GM12878 (cell line): ENCODE results near the gene RAPGEF4. TPM values are rescaled to one million over a fixed set of nuclear protein-coding genes. Genes with fewer than 3 reads are reported as not detected.

Experiments used
- ATAC-seq: fragments of 200-7000 bp; cut with Tn5 transposase; 3 replicates; pipeline ENCODE4 v1.9.1; 2020; ENCODE audit warnings: mild to moderate bottlenecking, moderate library complexity
- BruUV-seq: library from RNA; stranded (reverse); fragments of 400-500 nt; replicated peaks from 2 replicates; lab custom pipeline; 2021; lab: Mats Ljungman, UMichigan
- CTCF ChIA-PET: fragments of 300-600 bp; sonication (Branson Sonifier 250); formaldehyde crosslinking; extraction: SDS; loops from one replicate; lab custom pipeline; 2021; ENCODE audit warnings: inconsistent platforms; lab: Yijun Ruan, JAX
- POLR2A ChIA-PET: fragments of 350-600 bp; formaldehyde crosslinking; extraction: SDS; loops from one replicate; lab custom pipeline; 2021; ENCODE audit warnings: inconsistent platforms; lab: Charles Lee
- RAD21 ChIA-PET: fragments of 300-600 bp; sonication (Branson Sonifier 250); formaldehyde crosslinking; loops from one replicate; lab custom pipeline; 2023; ENCODE audit warnings: antibody characterized with exemption; ENCODE audit not compliant: unreplicated experiment; lab: Charles Lee
- SMC1A ChIA-PET: fragments of 300-600 bp; sonication (Branson Sonifier 250); formaldehyde crosslinking; loops from one replicate; lab custom pipeline; 2023; ENCODE audit not compliant: unreplicated experiment, uncharacterized antibody; lab: Charles Lee
- DNase-seq: peaks from one replicate; pipeline ENCODE4 v3.0.0-alpha.2; 2011; ENCODE audit warnings: low read depth, low spot score
- FAIRE-seq: peaks from 3 replicates; lab custom pipeline; 2011; peaks lifted over from hg19 to GRCh38; lab: Jason Lieb, UNC
- H2AFZ ChIP-seq: 2 replicates; pipeline ENCODE4 v1.6.0; 2011; ENCODE audit warnings: low read depth, low read length, control low read depth; ENCODE audit not compliant: control insufficient read depth
- H3K27ac ChIP-seq: 2 replicates; pipeline ENCODE4 v1.5.1; 2011; ENCODE audit warnings: control low read depth; ENCODE audit not compliant: control insufficient read depth, insufficient read depth
- H3K27me3 ChIP-seq, 2 experiments: replicated peaks in 1 of 2; 2 replicates each; pipeline versions ENCODE4 v1.6.0 to v1.6.1; 2011; ENCODE audit warnings: low read length in 1 of 2; ENCODE audit not compliant: control insufficient read depth in 2 of 2, insufficient read depth in 2 of 2
- H3K36me3 ChIP-seq, 2 experiments: 2 replicates each; pipeline ENCODE4 v1.5.1; 2011; ENCODE audit warnings: low read length in 1 of 2; ENCODE audit not compliant: control insufficient read depth in 2 of 2, insufficient read depth in 2 of 2
- H3K4me1 ChIP-seq: 2 replicates; pipeline ENCODE4 v1.6.1; 2011; ENCODE audit warnings: mild to moderate bottlenecking, low read length, moderate library complexity, mixed read lengths; ENCODE audit not compliant: control insufficient read depth, insufficient read depth
- H3K4me2 ChIP-seq: 2 replicates; pipeline ENCODE4 v1.6.0; 2011; ENCODE audit warnings: control low read depth; ENCODE audit not compliant: control insufficient read depth, insufficient read depth
- H3K4me3 ChIP-seq: fragments of 200-600 bp; sonication (generic); 2 replicates; pipeline ENCODE4 v1.5.1; 2016
- H3K79me2 ChIP-seq: 2 replicates; pipeline ENCODE4 v1.6.0; 2011; ENCODE audit warnings: low read length; ENCODE audit not compliant: control insufficient read depth, insufficient read depth
- H3K9ac ChIP-seq: 2 replicates; pipeline ENCODE4 v1.8.0; 2011; ENCODE audit warnings: low read length, control low read depth, mixed read lengths; ENCODE audit not compliant: control insufficient read depth, insufficient read depth
- H3K9me3 ChIP-seq: replicated peaks from 3 replicates; pipeline ENCODE4 v1.5.1; 2011; ENCODE audit warnings: mild to moderate bottlenecking, low read length; ENCODE audit not compliant: control insufficient read depth, insufficient read depth
- H4K20me1 ChIP-seq: 2 replicates; pipeline ENCODE4 v1.6.0; 2011; ENCODE audit not compliant: control insufficient read depth, insufficient read depth
- ATF7 ChIP-seq: fragments of 450-650 bp; IDR thresholded peaks from 2 replicates; pipeline ENCODE4 v1.6.1; 2016; ENCODE audit warnings: low read depth, mild to moderate bottlenecking
- CHD2 ChIP-seq: IDR thresholded peaks from 2 replicates; pipeline ENCODE4 v1.6.1; 2011; ENCODE audit warnings: low read depth, low read length, improper control_type of control experiment, borderline replicate concordance
- EGR1 ChIP-seq, 2 experiments: IDR thresholded peaks; 1 replicate in 1 of 2; 2 replicates in 1 of 2; pipeline ENCODE4 v1.6.1; 2011 to 2012; ENCODE audit warnings: low read depth in 2 of 2, low read length in 2 of 2, borderline replicate concordance in 1 of 2, mild to moderate bottlenecking in 1 of 2, moderate library complexity in 1 of 2
- IKZF2 ChIP-seq, 2 experiments: fragments of 450-650 bp; IDR thresholded peaks; 2 replicates each; pipeline ENCODE4 v1.6.1; 2017; ENCODE audit warnings: mild to moderate bottlenecking in 2 of 2, moderate library complexity in 2 of 2
- IRF4 ChIP-seq: IDR thresholded peaks from 2 replicates; pipeline ENCODE4 v1.6.1; 2011; ENCODE audit warnings: low read depth, low read length
- MEF2A ChIP-seq: IDR thresholded peaks from 2 replicates; pipeline ENCODE4 v1.6.1; 2011; ENCODE audit warnings: low read depth, mild to moderate bottlenecking, low read length, moderate library complexity; ENCODE audit not compliant: insufficient read depth
- NR2C2 ChIP-seq: IDR thresholded peaks from 2 replicates; pipeline ENCODE4 v1.6.1; 2011; ENCODE audit warnings: borderline replicate concordance, low read depth; ENCODE audit not compliant: control insufficient read depth, insufficient read length
- POLR2AphosphoS5 ChIP-seq: IDR thresholded peaks from 2 replicates; pipeline ENCODE4 v1.6.1; 2011; ENCODE audit warnings: mild to moderate bottlenecking, low read length, inconsistent platforms
- WRNIP1 ChIP-seq: IDR thresholded peaks from 2 replicates; pipeline ENCODE4 v1.6.1; 2011; ENCODE audit warnings: low read depth, low read length, improper control_type of control experiment, borderline replicate concordance
- YY1 ChIP-seq: IDR thresholded peaks from 2 replicates; pipeline ENCODE4 v1.6.1; 2011; ENCODE audit warnings: low read depth, mild to moderate bottlenecking, low read length
- ZNF24 ChIP-seq: fragments of 450-650 bp; IDR thresholded peaks from 2 replicates; pipeline ENCODE4 v1.6.1; 2017; ENCODE audit warnings: antibody characterized with exemption, mild to moderate bottlenecking
- ZNF274 ChIP-seq: IDR thresholded peaks from one replicate; pipeline ENCODE4 v1.8.0; 2011; ENCODE audit not compliant: insufficient read length, insufficient read depth
- ZSCAN29 ChIP-seq: fragments of 450-650 bp; IDR thresholded peaks from 2 replicates; pipeline ENCODE4 v1.6.1; 2017; ENCODE audit warnings: mild to moderate bottlenecking, moderate library complexity
- WGBS: methylation state at CpG from one replicate; pipeline ENCODE4 v1.1.6; 2016; ENCODE audit warnings: low lambda C conversion rate; ENCODE audit not compliant: insufficient replicate concordance, insufficient coverage; ENCODE audit errors: missing lambda C conversion rate; 5-methylcytosine and 5-hydroxymethylcytosine counted together
- in situ Hi-C: fragments of 300-500 bp; cut with MboI; formaldehyde crosslinking; loops from 9 replicates; pipeline ENCODE4 v1.14.3; 2018; ENCODE audit warnings: mixed read lengths
- intact Hi-C: fragments of 100-400 bp; cut with micrococcal nuclease; formaldehyde crosslinking; loops from one replicate; pipeline ENCODE4 v1.14.2; 2022; ENCODE audit not compliant: unreplicated experiment
- polyA plus RNA-seq, 11 experiments: library from polyadenylated mRNA; depleted of rRNA in 4 of 11; unstranded in 6 of 11; stranded (reverse) in 5 of 11; fragments of >200 nt; fragmentation: Nextera tagmentation in 4 of 11; fragmentation: Illumina TruSeq in 1 of 11; extraction: Ambion mirVana in 4 of 11; extraction: Trizol in 1 of 11; gene quantifications; 1 replicate in 1 of 11; 2 replicates in 10 of 11; pipeline versions ENCODE4 v1.2.1 to v1.2.3, GENCODE V29; 2011 to 2016; ENCODE audit warnings: inconsistent platforms in 2 of 11, missing spikeins in 2 of 11, low read depth in 1 of 11
- total RNA-seq, 4 experiments: library from RNA; depleted of rRNA in 3 of 4; stranded (reverse); fragments of >200 nt in 3 of 4; fragmentation: Illumina TruSeq in 1 of 4; extraction: Trizol in 1 of 4; gene quantifications; 2 replicates each; pipeline versions ENCODE4 v1.2.1 to v1.2.3, GENCODE V29; 2013 to 2021
- TF ChIP-seq, protein P1 (sequence below): fragments of 450-650 bp; IDR thresholded peaks from 2 replicates; pipeline ENCODE4 v1.6.1; 2017; ENCODE audit warnings: mild to moderate bottlenecking, moderate library complexity
- TF ChIP-seq, protein P2 (sequence below): fragments of 450-650 bp; IDR thresholded peaks from 2 replicates; pipeline ENCODE4 v1.6.1; 2017; ENCODE audit warnings: mild to moderate bottlenecking, low read depth, inconsistent platforms; ENCODE audit not compliant: poor library complexity, severe bottlenecking

Gene RAPGEF4
- total and polyA plus RNA-seq, 10 of the 15 experiments (the other 5 are each of a cell fraction or from before 2014, with no cell fraction given) = 0.18 TPM; not detected in 8

DNA sequence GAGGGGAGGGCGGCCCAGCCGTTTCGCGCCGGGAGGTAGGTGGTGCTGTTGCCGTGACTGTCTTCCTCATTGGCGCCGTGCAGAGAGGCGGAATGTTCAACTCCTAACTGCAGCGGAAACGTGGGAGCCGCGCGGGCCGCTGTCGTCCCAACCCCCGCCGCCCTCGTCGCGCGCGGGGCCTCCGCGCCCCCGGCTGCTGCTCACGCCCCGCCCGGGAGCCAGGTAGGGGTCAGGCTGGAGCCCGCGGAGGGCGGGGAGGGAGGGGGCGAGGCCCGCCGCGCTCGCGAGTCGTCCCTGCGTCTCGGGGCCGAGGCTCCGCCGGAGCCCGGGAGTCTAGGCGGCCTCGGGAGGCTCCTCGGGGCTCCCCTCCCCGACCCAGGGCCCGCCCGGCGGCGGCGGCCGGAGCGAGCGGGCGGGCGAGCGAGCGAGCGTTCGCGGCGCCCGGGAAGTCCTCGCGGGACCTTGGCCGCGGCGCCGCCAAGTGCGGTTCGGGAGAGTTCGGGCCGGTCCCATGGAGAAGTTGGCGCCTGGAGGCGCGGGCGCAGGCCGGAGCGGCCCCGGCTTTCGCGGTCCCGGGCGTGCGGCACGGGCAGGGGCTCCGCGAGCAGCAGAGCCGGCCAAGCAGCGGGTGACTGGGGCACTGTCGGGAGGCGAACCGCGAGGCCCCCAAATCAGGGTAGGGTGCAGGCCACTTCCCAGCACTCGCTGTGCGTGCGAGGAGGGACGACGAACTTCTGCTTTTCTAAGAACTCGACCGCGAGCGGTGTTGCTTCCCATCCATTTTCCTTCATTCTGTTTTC lies 340.3 kb downstream of the RAPGEF4 start, which contains the start of gene MAP3K20 (continued):
- no peak for TF ChIP-seq NR2C2
- no peak for TF ChIP-seq ATF7
- TF ChIP-seq POLR2AphosphoS5 = peak; percentile 72
- TF ChIP-seq EGR1 (IDR thresholded peaks at IDR 0.05; ENCODE audit: borderline replicate concordance in 1 of 2, low read depth in 2 of 2, low read length in 2 of 2) = peak in 1 of 2 experiments; percentile 57; a peak in 1 of 3 replicates

DNA sequence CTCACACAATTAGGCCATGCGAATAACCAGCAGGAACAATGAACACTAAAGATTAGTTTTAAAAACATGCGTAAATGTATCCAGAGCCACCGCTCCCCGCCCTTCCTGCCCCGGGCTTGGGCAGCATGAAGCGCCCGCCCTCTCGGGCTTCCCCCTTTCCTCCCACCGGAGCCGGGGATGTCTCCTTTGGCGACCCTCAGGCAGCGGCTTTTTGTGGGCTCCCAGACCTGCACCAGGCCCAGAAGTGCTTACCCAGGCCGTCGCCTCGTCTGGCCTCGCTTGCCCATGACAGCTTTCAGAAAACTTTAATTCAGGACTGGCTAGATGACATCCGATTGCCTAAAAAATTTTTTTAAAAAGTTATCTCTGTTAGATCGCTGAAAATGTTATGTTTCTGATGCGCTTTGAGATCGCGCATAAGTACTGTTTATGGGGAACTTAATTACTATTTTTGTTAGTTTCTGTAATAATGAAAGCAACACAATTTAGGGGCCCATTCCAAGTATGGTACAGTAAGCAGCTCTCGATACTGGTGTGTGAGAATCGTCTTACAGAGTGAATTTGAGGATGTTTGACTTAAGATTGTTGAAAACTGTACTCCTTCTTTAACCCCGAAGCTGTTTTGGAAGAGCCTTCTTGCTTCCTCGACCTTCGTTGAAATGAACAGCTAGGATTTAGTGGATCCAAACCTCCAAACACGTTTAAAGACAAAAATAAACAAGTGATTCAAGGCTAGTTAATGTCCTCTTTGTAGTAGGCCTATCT lies 341.1 kb downstream of the RAPGEF4 start:
- Histone ChIP-seq H3K36me3 (no peaks in the 10 kb centered on the region), H3K4me1 (peaks cover 12% of the 10 kb centered on the region), H3K9ac (peak overlapping the region; percentile 73), H2AFZ (peak overlapping the region; percentile 87), H3K79me2 (peaks cover 30% of the 10 kb centered on the region), H4K20me1 (no peaks in the 10 kb centered on the region), H3K27ac (peak overlapping the region; percentile 91), H3K4me2 (peak overlapping the region; percentile 74), H3K9me3 (no peaks in the 10 kb centered on the region; the same call in 2 of the 3 replicates), H3K4me3 (peak overlapping the region; percentile 79), H3K27me3 (no peaks in the 10 kb centered on the region; a peak in 2 of 4 replicates)
- CTCF ChIA-PET = no interaction called here
- SMC1A ChIA-PET = no interaction called here
- POLR2A ChIA-PET = no interaction called here
- no TSS peak for BruUV-seq
- in situ Hi-C loops = no loop called here
- RAD21 ChIA-PET = no interaction called here
- FAIRE-seq (peak; percentile 93), DNase-seq (peak; percentile 20), ATAC-seq (peak; percentile 50)
- 1% methylated on average over 26 of the region's 27 CpGs for WGBS
- intact Hi-C loops = loop anchor here (5.0 kb wide), 1 partner anchor 281 kb away; no protein-coding TSS in a partner anchor
- peak in 1 of 2 experiments; percentile 17; a peak in 1 of 4 replicates for TF ChIP-seq IKZF2 (IDR thresholded peaks at IDR 0.05)
- TF ChIP-seq CHD2 = no peak
- TF ChIP-seq, protein P1, sequence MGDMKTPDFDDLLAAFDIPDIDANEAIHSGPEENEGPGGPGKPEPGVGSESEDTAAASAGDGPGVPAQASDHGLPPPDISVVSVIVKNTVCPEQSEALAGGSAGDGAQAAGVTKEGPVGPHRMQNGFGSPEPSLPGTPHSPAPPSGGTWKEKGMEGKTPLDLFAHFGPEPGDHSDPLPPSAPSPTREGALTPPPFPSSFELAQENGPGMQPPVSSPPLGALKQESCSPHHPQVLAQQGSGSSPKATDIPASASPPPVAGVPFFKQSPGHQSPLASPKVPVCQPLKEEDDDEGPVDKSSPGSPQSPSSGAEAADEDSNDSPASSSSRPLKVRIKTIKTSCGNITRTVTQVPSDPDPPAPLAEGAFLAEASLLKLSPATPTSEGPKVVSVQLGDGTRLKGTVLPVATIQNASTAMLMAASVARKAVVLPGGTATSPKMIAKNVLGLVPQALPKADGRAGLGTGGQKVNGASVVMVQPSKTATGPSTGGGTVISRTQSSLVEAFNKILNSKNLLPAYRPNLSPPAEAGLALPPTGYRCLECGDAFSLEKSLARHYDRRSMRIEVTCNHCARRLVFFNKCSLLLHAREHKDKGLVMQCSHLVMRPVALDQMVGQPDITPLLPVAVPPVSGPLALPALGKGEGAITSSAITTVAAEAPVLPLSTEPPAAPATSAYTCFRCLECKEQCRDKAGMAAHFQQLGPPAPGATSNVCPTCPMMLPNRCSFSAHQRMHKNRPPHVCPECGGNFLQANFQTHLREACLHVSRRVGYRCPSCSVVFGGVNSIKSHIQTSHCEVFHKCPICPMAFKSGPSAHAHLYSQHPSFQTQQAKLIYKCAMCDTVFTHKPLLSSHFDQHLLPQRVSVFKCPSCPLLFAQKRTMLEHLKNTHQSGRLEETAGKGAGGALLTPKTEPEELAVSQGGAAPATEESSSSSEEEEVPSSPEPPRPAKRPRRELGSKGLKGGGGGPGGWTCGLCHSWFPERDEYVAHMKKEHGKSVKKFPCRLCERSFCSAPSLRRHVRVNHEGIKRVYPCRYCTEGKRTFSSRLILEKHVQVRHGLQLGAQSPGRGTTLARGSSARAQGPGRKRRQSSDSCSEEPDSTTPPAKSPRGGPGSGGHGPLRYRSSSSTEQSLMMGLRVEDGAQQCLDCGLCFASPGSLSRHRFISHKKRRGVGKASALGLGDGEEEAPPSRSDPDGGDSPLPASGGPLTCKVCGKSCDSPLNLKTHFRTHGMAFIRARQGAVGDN = no peak
- TF ChIP-seq MEF2A = 0 out of 2 replicates have a peak, but pooled peaks have one; percentile 59
- no peak for TF ChIP-seq ZSCAN29
- TF ChIP-seq IRF4 = no peak
- TF ChIP-seq, protein P2, sequence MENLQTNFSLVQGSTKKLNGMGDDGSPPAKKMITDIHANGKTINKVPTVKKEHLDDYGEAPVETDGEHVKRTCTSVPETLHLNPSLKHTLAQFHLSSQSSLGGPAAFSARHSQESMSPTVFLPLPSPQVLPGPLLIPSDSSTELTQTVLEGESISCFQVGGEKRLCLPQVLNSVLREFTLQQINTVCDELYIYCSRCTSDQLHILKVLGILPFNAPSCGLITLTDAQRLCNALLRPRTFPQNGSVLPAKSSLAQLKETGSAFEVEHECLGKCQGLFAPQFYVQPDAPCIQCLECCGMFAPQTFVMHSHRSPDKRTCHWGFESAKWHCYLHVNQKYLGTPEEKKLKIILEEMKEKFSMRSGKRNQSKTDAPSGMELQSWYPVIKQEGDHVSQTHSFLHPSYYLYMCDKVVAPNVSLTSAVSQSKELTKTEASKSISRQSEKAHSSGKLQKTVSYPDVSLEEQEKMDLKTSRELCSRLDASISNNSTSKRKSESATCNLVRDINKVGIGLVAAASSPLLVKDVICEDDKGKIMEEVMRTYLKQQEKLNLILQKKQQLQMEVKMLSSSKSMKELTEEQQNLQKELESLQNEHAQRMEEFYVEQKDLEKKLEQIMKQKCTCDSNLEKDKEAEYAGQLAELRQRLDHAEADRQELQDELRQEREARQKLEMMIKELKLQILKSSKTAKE = no peak
- TF ChIP-seq YY1 = 0 out of 2 replicates have a peak, but pooled peaks have one; percentile 3
- TF ChIP-seq ZNF24 = no peak
- no peak for TF ChIP-seq WRNIP1
- TF ChIP-seq ZNF274 = no peak
- TF ChIP-seq POLR2AphosphoS5 = peak; percentile 19
